CD4-positive, alpha-beta T cell treated with Interferon gamma for 1 hour (primary cell): ENCODE data around the gene NENF.
A peak's percentile ranks its signal among the peaks of the same experiment; 100 is the strongest.

Experiments
- DNase-seq: peaks from one replicate; pipeline ENCODE4 v3.0.0-alpha.2; 2020

The NENF gene

DNA sequence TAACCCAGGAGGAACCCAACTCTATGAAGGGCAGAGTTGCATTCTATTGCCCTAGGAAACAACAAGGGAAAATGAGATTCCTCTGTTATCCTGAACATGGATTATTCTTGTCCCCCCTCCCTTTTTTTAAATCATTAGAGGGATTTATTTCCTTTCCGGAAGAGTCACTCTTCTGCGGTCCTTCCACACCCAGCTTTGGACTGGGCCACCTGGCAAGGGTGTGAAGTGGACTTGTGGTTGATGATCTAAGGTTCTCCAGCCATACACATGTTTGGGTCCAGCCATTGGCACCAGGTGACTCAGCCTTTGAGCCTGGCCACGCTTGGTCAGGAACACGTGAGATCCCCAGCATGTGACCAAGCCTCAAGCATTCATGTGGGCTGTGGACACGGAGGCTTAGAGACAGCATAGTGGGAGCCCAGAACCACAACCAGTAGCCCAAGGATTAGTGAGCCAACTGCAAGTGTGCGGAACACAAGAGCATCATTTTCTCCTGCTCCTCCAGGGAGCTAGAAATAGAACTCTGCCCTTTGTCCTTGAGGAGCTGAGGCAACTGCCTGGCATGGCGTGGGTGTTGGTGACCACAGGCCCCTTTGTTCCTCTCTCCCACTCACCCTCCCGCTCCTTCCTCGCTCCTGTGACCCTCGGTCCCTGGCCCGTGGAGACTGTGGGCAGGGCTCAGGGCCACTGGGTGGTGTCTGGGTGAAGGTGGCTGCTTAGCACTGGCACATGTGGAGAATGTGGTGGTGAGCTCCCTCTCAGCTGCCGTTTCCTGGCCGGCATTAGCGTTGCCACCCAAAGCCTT lies 50.1 kb downstream of the NENF start:
- DNase-seq, result no peak

DNA sequence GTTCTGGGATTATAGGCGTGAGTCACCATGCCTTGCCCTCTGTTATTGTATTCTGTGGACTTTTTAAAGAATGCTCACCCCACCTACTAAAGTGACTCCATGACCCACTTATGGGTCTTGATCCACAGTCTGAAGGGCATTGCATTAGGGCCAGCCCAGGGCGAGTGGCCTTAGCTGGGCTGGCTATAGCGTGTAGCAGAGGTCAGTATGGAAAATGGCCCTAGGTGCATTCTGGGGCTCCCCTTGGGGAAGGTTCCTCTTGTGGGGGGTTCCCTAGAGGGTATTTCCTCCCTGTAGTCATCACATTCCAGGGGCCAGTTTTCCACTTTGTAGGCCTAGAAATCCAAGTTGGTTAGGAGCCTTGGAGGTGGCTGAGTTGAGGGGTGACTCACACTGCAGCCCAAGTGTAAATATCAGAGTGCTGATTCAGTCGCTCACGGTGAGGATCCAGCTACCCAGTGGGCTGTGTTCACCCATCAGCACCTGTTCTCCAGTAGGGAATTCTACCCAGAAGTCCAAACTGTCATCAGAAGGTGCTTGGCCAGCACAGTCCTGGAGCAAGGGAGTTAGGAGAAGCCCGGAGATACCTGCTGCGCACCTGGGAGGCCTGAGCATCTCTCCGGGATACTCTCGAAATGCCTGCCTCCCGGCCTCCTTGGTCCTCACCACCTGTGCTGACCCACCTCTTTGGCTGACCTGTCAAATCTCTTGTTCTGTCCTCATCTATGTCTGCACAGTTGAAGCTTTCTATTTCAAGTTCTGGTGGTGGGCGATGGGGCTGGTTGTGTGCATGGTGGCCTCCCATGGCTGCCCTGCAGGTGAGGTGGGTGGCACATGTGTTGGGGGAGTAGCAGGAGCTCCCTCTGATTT lies 52.2 kb downstream of the NENF start:
- no peak for DNase-seq

DNA sequence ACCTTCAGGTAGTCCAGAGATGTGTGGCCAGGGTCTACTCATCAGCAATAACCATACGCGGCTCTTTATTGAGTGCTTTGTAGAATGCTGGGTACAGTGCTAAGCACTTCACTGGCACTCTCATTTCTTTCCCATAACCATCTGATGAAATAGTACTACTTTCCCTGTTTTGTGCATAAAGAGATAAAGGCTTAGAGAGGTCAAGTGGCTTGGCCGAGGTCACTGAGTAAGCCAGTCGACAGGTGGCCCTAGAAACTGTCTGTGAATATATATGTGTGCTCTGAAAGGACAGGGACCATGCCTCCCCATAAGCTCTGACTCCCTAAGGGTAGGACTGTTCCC lies 52.8 kb downstream of the NENF start:
- no peak for DNase-seq

DNA sequence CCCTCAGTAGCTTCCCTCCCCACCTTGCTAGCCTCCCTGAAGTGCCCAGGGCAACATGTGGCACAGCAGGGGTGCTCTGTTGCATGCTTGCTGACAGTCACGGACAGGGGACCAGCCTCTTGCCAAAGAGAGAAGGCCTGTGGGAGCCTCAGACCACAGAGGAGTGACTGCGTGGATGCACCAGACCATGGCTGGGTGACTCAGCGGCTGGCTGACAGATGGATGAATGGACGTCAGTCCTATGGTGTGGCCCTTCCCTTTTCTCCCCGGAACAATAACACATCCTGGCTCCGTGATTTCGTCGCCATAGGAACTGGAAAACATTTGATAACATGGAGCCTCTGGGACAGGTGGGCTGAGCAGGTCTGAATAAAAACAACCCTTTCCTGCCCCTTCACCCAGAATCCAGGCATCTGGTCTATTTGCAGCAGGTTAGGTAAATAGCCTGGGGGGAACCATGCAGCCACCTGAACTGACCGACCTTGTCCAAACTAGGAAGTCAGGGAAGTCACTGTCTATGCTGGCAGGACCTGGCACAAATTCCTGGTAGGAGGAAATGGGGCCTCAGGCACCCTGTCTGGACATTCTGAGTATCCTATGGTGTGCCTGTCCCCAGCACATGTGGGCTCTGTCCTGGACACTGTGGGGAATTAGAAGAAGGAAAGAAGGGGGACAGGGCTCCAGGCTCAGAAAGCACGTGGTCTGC lies 53.3 kb downstream of the NENF start:
- DNase-seq, result peak; percentile 86

DNA sequence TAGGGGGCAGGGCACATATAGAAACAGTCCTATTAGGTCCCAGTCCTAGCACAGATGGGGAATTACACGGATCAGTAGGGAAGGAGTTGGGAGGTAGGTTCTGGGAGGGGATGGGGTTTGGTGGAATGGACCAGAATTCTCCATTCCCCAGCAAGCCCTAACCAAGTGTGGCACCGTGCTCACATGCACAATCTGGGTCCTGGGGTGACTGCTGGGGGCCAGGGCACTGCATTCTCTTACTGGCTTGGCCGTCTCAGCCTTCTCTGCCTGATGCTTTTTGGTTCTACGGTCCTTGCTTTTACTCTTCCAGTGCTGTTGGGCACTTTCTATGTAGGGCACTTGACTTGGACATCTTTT lies 53.9 kb downstream of the NENF start:
- DNase-seq, result no peak

DNA sequence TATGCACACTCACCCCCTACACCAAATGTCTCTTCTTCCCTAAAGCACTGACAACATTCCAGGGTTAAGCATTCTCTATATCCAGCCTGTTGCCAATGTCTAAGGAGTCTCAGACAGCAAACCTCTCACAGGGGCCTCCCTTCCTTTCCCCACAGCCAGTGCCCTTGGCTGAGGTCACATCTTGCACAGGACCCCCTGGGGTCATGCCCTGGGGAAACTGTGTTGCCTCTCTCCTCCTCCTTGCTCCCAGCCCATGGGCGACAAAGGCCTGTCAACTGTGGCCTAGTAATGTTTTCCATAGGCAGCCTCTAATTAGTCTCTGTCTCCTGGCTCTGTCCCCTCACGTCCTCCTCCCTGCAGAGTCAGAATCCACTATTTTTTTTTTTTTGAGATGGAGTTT lies 54.6 kb downstream of the NENF start:
- no peak for DNase-seq

DNA sequence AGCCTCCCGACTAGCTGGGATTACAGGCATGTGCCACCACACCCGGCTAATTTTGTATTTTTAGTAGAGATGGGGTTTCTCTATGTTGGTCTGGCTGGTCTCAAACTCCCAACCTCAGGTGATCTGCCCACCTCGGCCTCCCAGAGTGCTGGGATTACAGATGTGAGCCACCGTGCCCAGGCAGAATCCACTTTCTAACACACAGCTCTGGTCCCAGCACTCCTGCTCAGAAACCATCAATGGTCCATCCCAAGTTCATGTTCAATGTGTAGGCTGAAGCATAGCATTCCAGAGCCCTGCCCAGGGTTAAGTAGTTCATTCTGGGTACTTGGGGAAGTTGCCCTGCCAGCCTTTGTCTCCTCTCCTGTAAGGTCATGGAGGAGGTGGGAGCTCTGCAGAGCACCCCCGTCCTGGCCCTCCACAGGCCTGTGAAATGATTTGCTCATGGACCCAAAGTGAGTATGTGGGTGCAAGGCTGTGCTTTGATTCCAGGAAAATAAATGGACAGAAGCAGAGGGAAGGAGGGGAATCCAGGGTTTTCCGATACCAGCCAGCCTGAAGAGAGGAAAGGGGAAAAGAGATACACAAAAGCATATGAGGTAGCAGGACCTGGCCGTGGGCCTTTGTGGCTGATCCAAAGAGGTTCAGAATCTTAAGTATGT lies 55.2 kb downstream of the NENF start:
- no peak for DNase-seq

DNA sequence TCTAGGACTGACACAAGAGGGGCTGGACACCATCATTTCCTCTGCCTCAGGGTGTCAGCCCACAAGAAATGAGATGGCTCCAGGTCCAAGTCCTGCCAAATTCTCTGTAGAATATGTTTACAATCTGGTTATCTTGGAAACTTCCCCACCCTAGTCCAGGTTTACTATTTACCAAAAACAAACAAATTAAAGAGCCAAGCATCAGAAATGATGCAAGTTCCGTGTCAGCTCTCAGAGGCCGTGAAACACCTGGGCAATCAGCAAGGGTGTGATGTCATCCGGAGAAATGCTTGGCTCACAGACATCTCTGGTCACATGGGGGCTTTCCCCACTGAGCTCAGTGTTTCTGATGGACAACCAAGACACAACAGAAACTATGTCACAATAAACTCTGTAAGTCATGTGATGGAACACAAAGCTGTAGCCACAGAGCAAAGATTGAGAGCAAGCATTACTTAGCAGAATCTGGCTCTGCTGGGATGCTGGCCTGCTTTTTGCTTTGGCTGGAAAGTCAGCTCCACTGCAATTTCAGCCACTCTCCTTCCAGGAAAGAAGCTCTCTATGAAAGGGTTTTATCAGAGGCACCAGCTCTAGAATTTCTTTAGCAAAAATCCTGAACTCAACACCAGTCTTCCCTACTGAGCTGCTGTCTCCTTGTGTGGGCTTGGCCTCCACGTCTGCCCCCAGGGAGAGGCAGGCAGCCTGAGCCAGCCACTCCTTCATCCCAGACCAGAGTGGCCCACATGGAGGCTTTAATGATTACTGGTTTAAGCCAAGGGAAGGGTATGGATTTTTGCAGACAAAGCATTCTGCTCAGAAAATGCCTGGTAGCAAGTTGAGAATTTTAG lies 55.9 kb downstream of the NENF start:
- DNase-seq, result peak; percentile 79

DNA sequence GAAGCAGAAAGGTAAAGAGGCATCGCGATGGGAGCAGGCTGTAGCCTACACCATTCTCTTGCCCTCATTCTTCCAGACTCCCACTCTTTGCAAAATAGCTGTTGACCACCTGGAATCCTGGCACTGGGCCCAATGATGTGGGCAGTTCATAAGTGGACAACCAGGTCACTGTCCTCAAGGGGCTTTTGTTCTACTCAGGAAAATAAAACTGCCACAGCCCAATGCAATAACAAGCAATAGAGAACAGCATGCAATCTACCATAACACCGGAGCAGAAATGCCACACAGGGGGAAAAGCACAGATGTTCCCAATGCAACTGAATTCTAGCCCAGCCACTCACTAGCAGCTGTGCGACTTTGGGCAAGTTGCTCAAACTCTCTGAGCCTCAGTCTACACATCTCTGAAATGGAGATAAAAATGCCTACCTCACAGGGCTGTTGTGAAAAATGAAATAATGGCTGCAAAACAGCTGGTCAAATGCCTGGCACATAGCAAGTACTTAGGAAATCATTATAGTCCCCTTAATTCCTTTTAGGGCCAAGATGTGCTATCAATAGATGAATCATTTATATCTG lies 56.7 kb downstream of the NENF start:
- DNase-seq, result no peak

DNA sequence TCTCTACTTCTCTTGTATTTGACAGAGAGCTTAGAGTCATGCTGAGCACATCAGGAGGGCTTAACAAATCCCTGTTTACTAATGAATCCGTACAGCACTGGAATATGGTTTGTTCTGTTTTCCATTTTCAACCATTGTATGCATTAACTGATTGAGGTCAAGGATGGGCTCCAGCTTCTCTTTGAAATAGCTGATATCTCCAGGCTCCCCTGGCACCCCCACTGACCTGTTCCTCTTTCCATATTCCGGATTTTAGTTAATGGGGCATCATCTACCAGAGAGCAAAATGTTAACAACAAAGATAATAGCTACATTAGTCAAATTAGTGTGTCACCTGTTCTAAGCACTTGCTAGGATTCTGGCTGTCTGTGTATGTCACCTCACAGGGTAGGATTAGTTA lies 57.6 kb downstream of the NENF start:
- no peak for DNase-seq

DNA sequence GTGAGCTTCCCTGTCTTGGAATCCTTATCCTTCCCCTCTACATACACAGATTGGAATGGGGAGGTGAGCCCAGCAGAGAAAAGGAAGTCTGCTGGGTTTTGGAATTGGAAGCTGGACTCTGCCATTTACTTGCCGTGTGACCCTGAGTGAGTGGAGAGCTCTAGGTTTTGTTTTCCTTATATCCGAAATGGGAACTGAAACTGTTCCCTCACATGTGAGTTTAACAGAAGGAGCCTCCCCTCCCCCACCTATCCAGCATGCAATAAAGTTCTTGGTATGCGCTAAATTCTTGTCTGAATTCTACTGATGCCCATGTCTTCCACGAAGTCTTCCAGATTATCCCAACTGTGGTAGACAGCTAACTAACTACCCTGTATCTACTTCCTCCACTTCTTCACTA lies 58.7 kb downstream of the NENF start:
- DNase-seq, result peak; percentile 43
